ENCODE data around the gene PITHD1.
"Not testable (repeated sequence)": the region's sequence is repeated elsewhere in the genome, so short reads cannot be mapped to it uniquely, and the experiment has no call there.

The PITHD1 gene

GRCh38 chr1:23772854-23773242 lies 5.4 kb upstream of the PITHD1 start:
- DNase-seq (ENCODE audit: low read depth, low spot score): no peak

GRCh38 chr1:23774174-23774880 lies 3.9 kb upstream of the PITHD1 start:
- no peak for DNase-seq (ENCODE audit: low read depth, low spot score)

GRCh38 chr1:23776217-23776616 lies 2.0 kb upstream of the PITHD1 start:
- DNase-seq (ENCODE audit: low read depth, low spot score): no peak

- DNase-seq (ENCODE audit: low read depth, low spot score): no peak
Measured at GRCh38 chr1:23779826-23780371, 1.7 kb downstream of the PITHD1 start.

GRCh38 chr1:23783141-23783540 lies 4.9 kb downstream of the PITHD1 start:
- not testable (repeated sequence) for DNase-seq (ENCODE audit: low read depth, low spot score)

- DNase-seq (ENCODE audit: low read depth, low spot score): no peak
Measured at GRCh38 chr1:23784846-23785245, 6.6 kb downstream of the PITHD1 start.

- no peak for DNase-seq (ENCODE audit: low read depth, low spot score)
Measured at GRCh38 chr1:23787701-23788100, 9.5 kb downstream of the PITHD1 start.

GRCh38 chr1:23788695-23789094 lies 10.5 kb downstream of the PITHD1 start:
- no peak for DNase-seq (ENCODE audit: low read depth, low spot score)

GRCh38 chr1:23790696-23791515 lies 12.7 kb downstream of the PITHD1 start, which contains the start of gene LYPLA2:
LYPLA2 (plus strand) TSS chr1:23791145; CDS start chr1:23792683, 1,538 bp downstream.
- peak; percentile 68 for DNase-seq (ENCODE audit: low read depth, low spot score)

GRCh38 chr1:23791516-23792047 lies 13.4 kb downstream of the PITHD1 start:
- no peak for DNase-seq (ENCODE audit: low read depth, low spot score)

- DNase-seq (ENCODE audit: low read depth, low spot score): no peak
Measured at GRCh38 chr1:23792151-23792945, 14.1 kb downstream of the PITHD1 start.

GRCh38 chr1:23793018-23793781 lies 15.0 kb downstream of the PITHD1 start:
- no peak for DNase-seq (ENCODE audit: low read depth, low spot score)

- no peak for DNase-seq (ENCODE audit: low read depth, low spot score)
Measured at GRCh38 chr1:23793861-23794731, 15.9 kb downstream of the PITHD1 start.

GRCh38 chr1:23794732-23795182 lies 16.5 kb downstream of the PITHD1 start:
- DNase-seq (ENCODE audit: low read depth, low spot score): not testable (repeated sequence)

- DNase-seq (ENCODE audit: low read depth, low spot score): no peak
Measured at GRCh38 chr1:23795676-23796465, 17.7 kb downstream of the PITHD1 start.

GRCh38 chr1:23796466-23797271 lies 18.5 kb downstream of the PITHD1 start:
- DNase-seq (ENCODE audit: low read depth, low spot score): no peak

GRCh38 chr1:23797478-23798448 lies 19.5 kb downstream of the PITHD1 start:
- no peak for DNase-seq (ENCODE audit: low read depth, low spot score)
